IPS DF 6.9 (cell line): ENCODE measurements around the gene MAPKAP1.

ENCODE experiments used
- DNase-seq: peaks from one replicate; pipeline ENCODE4 v3.0.0-alpha.2; 2013; ENCODE audit warnings: low read depth, low spot score
- H3K27ac ChIP-seq: one replicate; pipeline ENCODE4 v1.5.1; 2013; ENCODE audit warnings: low read length, control low read depth
- H3K27me3 ChIP-seq: 2 replicates; pipeline ENCODE4 v1.6.1; 2013; ENCODE audit warnings: mild to moderate bottlenecking, low read length; ENCODE audit not compliant: control insufficient read depth, insufficient read depth
- H3K36me3 ChIP-seq: 2 replicates; pipeline ENCODE4 v1.6.1; 2013; ENCODE audit warnings: low read length; ENCODE audit not compliant: control insufficient read depth, insufficient read depth
- H3K4me1 ChIP-seq: 2 replicates; pipeline ENCODE4 v1.6.1; 2013; ENCODE audit warnings: low read length; ENCODE audit not compliant: control insufficient read depth, insufficient read depth
- H3K4me3 ChIP-seq: 2 replicates; pipeline ENCODE4 v1.5.1; 2013; ENCODE audit warnings: mild to moderate bottlenecking, low read length
- H3K9me3 ChIP-seq: 2 replicates; pipeline ENCODE4 v1.6.1; 2013; ENCODE audit warnings: low read length, inconsistent platforms; ENCODE audit not compliant: control insufficient read depth, insufficient read depth
- WGBS: extraction: QIAGEN DNeasy Blood & Tissue Kit; methylation state at CpG from one replicate; pipeline ENCODE4 v1.1.7; 2013; ENCODE audit warnings: mixed read lengths, missing lambda C conversion rate; ENCODE audit not compliant: insufficient read length, insufficient coverage; 5-methylcytosine and 5-hydroxymethylcytosine counted together

MAPKAP1 gene

GRCh38 chr9:125415583-125416460 is 291.2 kb downstream of the MAPKAP1 start:
- Histone ChIP-seq H3K4me3 (no peak overlapping the region), H3K9me3 (no peaks in the 10 kb centered on the region), H3K4me1 (no peaks in the 10 kb centered on the region), H3K27ac (no peak overlapping the region), H3K27me3 (no peaks in the 10 kb centered on the region), H3K36me3 (no peaks in the 10 kb centered on the region)
- DNase-seq: no peak
- WGBS: no CpG with 5 or more reads among the region's 23 CpGs

- H3K9me3 ChIP-seq: no peaks in the 10 kb centered on the region
- H3K4me1 ChIP-seq: no peaks in the 10 kb centered on the region
- WGBS: no CpG with 5 or more reads among the region's 8 CpGs
- DNase-seq: no peak
- H3K27me3 ChIP-seq: no peaks in the 10 kb centered on the region
- no peaks in the 10 kb centered on the region for H3K36me3 ChIP-seq
- H3K4me3 ChIP-seq: no peak overlapping the region
- no peak overlapping the region for H3K27ac ChIP-seq
These were observed 293.4 kb downstream of the MAPKAP1 start for GRCh38 chr9:125413579-125413978.

GRCh38 chr9:125412166-125412565 is 294.8 kb downstream of the MAPKAP1 start:
- H3K4me1 ChIP-seq: no peaks in the 10 kb centered on the region
- WGBS: no CpG with 5 or more reads among the region's 10 CpGs
- no peaks in the 10 kb centered on the region for H3K27me3 ChIP-seq
- H3K9me3 ChIP-seq: no peaks in the 10 kb centered on the region
- DNase-seq: no peak
- no peak overlapping the region for H3K27ac ChIP-seq
- no peaks in the 10 kb centered on the region for H3K36me3 ChIP-seq
- H3K4me3 ChIP-seq: no peak overlapping the region

GRCh38 chr9:125411171-125411756 is 295.7 kb downstream of the MAPKAP1 start:
- Histone ChIP-seq H3K4me3 (no peak overlapping the region), H3K27ac (no peak overlapping the region), H3K9me3 (no peaks in the 10 kb centered on the region), H3K36me3 (no peaks in the 10 kb centered on the region), H3K27me3 (no peaks in the 10 kb centered on the region), H3K4me1 (no peaks in the 10 kb centered on the region)
- DNase-seq: no peak
- WGBS: no CpG with 5 or more reads among the region's 14 CpGs

GRCh38 chr9:125410522-125410894 is 296.5 kb downstream of the MAPKAP1 start:
- Histone ChIP-seq H3K9me3 (no peaks in the 10 kb centered on the region), H3K27ac (no peak overlapping the region), H3K36me3 (no peaks in the 10 kb centered on the region), H3K4me1 (no peaks in the 10 kb centered on the region), H3K4me3 (no peak overlapping the region), H3K27me3 (no peaks in the 10 kb centered on the region)
- no CpG with 5 or more reads among the region's 24 CpGs for WGBS
- DNase-seq: no peak

GRCh38 chr9:125409637-125410521 is 297.1 kb downstream of the MAPKAP1 start:
- Histone ChIP-seq H3K9me3 (no peaks in the 10 kb centered on the region), H3K36me3 (no peaks in the 10 kb centered on the region), H3K27me3 (no peaks in the 10 kb centered on the region), H3K4me1 (no peaks in the 10 kb centered on the region), H3K4me3 (no peak overlapping the region), H3K27ac (no peak overlapping the region)
- WGBS: 100% methylated on average over 2 of the region's 13 CpGs
- peak; percentile 35 for DNase-seq

GRCh38 chr9:125409217-125409636 is 297.8 kb downstream of the MAPKAP1 start:
- no peaks in the 10 kb centered on the region for H3K36me3 ChIP-seq
- H3K9me3 ChIP-seq: no peaks in the 10 kb centered on the region
- no CpG with 5 or more reads among the region's 20 CpGs for WGBS
- no peak overlapping the region for H3K4me3 ChIP-seq
- no peak for DNase-seq
- H3K27ac ChIP-seq: no peak overlapping the region
- no peaks in the 10 kb centered on the region for H3K4me1 ChIP-seq
- no peaks in the 10 kb centered on the region for H3K27me3 ChIP-seq

GRCh38 chr9:125407974-125408900 is 298.8 kb downstream of the MAPKAP1 start:
- Histone ChIP-seq H3K4me1 (no peaks in the 10 kb centered on the region), H3K27ac (no peak overlapping the region)
- whole genome bisulfite sequencing: no CpG with 5 or more reads among the region's 104 CpGs

GRCh38 chr9:125407432-125407973 is 299.5 kb downstream of the MAPKAP1 start:
- DNase-seq: no peak
- no peak overlapping the region; the same call in 1 of the 2 replicates for H3K4me3 ChIP-seq
- H3K4me1 ChIP-seq: no peaks in the 10 kb centered on the region
- H3K27ac ChIP-seq: no peak overlapping the region
- H3K9me3 ChIP-seq: no peaks in the 10 kb centered on the region
- no peaks in the 10 kb centered on the region for H3K36me3 ChIP-seq
- no peaks in the 10 kb centered on the region for H3K27me3 ChIP-seq
- no CpG with 5 or more reads among the region's 17 CpGs for WGBS

More at GRCh38 chr9:125407974-125408900, 298.8 kb downstream of the MAPKAP1 start:
- Histone ChIP-seq H3K4me3 (peak overlapping the region; percentile 63; the same call in 1 of the 2 replicates), H3K27me3 (no peaks in the 10 kb centered on the region), H3K36me3 (no peaks in the 10 kb centered on the region), H3K9me3 (no peaks in the 10 kb centered on the region)
- DNase-seq: peak; percentile 48
